Heart left ventricle (tissue), 16 donors: Measurements from ENCODE around the gene DBR1. TPM values are rescaled to one million over a fixed set of nuclear protein-coding genes. Genes with fewer than 3 reads are reported as not detected.
A peak's percentile ranks its signal among the peaks of the same experiment; 100 is the strongest.

Experiments used
- ATAC-seq, 4 donors: fragments of 200-7000 bp; cut with Tn5 transposase; one replicate each; pipeline ENCODE4 v1.9.1; 2020 to 2022; ENCODE audit warnings: moderate library complexity in 4 of 4, mild to moderate bottlenecking in 3 of 4, moderate number of reproducible peaks in 1 of 4
- DNase-seq, 5 donors: peaks; one replicate each; pipeline ENCODE4 v3.0.0-alpha.2; 2020
- H3K27ac ChIP-seq, 12 donors: fragments of 200-600 bp; sonication (generic) in 4 of 12; one replicate each; pipeline versions ENCODE4 v1.5.0 to v1.8.0; 2016 to 2022; ENCODE audit warnings: mild to moderate bottlenecking in 2 of 12
- H3K27me3 ChIP-seq, 9 donors: fragments of 200-600 bp; sonication (generic) in 2 of 9; one replicate each; pipeline versions ENCODE4 v1.5.1 to v1.8.0; 2016 to 2022; ENCODE audit warnings: mild to moderate bottlenecking in 3 of 9
- H3K36me3 ChIP-seq, 9 donors: fragments of 200-600 bp; sonication (generic) in 2 of 9; one replicate each; pipeline versions ENCODE4 v1.5.0 to v1.8.0; 2018 to 2022; ENCODE audit warnings: mild to moderate bottlenecking in 2 of 9
- H3K4me1 ChIP-seq, 12 donors: fragments of 200-600 bp; sonication (generic) in 4 of 12; one replicate each; pipeline versions ENCODE4 v1.5.0 to v1.8.0; 2016 to 2022; ENCODE audit warnings: mild to moderate bottlenecking in 3 of 12
- H3K4me3 ChIP-seq, 12 donors: fragments of 200-600 bp; sonication (generic) in 4 of 12; one replicate each; pipeline versions ENCODE4 v1.5.0 to v1.8.0; 2017 to 2022; ENCODE audit warnings: mild to moderate bottlenecking in 9 of 12, moderate library complexity in 4 of 12
- H3K9me3 ChIP-seq, 12 donors: fragments of 200-600 bp; sonication (generic) in 4 of 12; one replicate each; pipeline versions ENCODE4 v1.5.0 to v1.8.0; 2016 to 2022; ENCODE audit warnings: mild to moderate bottlenecking in 1 of 12
- CTCF ChIP-seq, 12 donors: fragments of 200-600 bp; sonication (generic) in 4 of 12; IDR thresholded peaks; one replicate each; pipeline versions ENCODE4 v1.5.0 to v1.8.0; 2018 to 2022; ENCODE audit warnings: antibody characterized with exemption in 12 of 12, mild to moderate bottlenecking in 5 of 12
- POLR2A ChIP-seq, 2 donors: fragments of 450-650 bp; IDR thresholded peaks; one replicate each; pipeline ENCODE4 v1.6.1; 2017; ENCODE audit warnings: antibody characterized with exemption in 2 of 2, mild to moderate bottlenecking in 2 of 2, moderate library complexity in 2 of 2
- WGBS, 4 donors: extraction: QIAGEN DNeasy Blood & Tissue Kit in 2 of 4; methylation state at CpG; one replicate each; pipeline versions ENCODE4 v1.1.5 to v1.1.7; 2013 to 2018; 5-methylcytosine and 5-hydroxymethylcytosine counted together
- intact Hi-C, 10 donors: fragments of 100-400 bp; cut with DNase I; formaldehyde crosslinking; loops; one replicate each; pipeline versions ENCODE4 v1.11.1 to v1.14.2; 2022
- polyA plus RNA-seq, 2 donors: library from polyadenylated mRNA; stranded (reverse); fragments of 200-250 nt; gene quantifications; one replicate each; pipeline ENCODE4 v1.2.3, GENCODE V29; 2013
- total RNA-seq, 9 donors: library from RNA; depleted of rRNA in 2 of 9; stranded (reverse); fragments of >200 nt in 2 of 9; fragmentation: NEBNext Ultra II Directional in 3 of 9; extraction: Animal tissue kit (Norgen Biotek cat#: 25700) in 3 of 9; gene quantifications; one replicate each; pipeline versions ENCODE4 v1.1.0 to v1.2.4, GENCODE V29; 2016 to 2023
- donor health status: ischemic (EF 13 %, LVEDD 7.1; RV severe dilation, severe dysfunction).
- donor health status: healthy with polysubstance abuse.
- donor health status: DM: no; HTN: yes; CAD: no.
- donor health status: DM: no; HTN: no; CAD: no.
- donor health status: ischemic (EF 25% LVEDD 6.9; RV normal size, moderate dysfunction).
- donor health status: ischemic (EF 25% LVEDD 5.7; RV mildly dilated, moderate dysfunction).
- donor health status: healthy.
- donor health status: DM: yes; HTN: yes; CAD: no.
- donor health status: ischemic (EF 35%, LVEDD 5.7; RV mildly dilated, moderate dysfunction).
- donor health status: nonischemic (EF 11% LVEDD 7.7; RV severe dilation, severe dysfunction).
- donor health status: DM: yes; HTN: yes; CAD: no.
- donor health status: PGD.
- donor health status: ischemic (EF 29% LVEDD 5.4; RV normal size, mild dysfunction).
- donor health status: nonischemic (EF 23%, LVEDD 6.1; RV moderate dilation, normal function).

DBR1 gene
- total and polyA plus RNA-seq, 11 donors: 3.2 to 11.0 (median 7.9) TPM

- H3K27ac ChIP-seq: no peak overlapping the region
- no peaks in the 10 kb centered on the region for H3K27me3 ChIP-seq
- H3K4me1 ChIP-seq: peaks cover 0 to 43% (median 8%) of the 10 kb centered on the region in 12 donors
- H3K9me3 ChIP-seq: no peaks in the 10 kb centered on the region
- peaks cover 3 to 41% (median 33%) of the 10 kb centered on the region in 9 donors for H3K36me3 ChIP-seq
- ATAC-seq (no peak), DNase-seq (no peak)
- no peak overlapping the region for H3K4me3 ChIP-seq
- 93 to 97% (median 95%) methylated on average over 4 of the region's 4 CpGs for whole genome bisulfite sequencing, 4 donors
- TF ChIP-seq CTCF (IDR thresholded peaks at IDR 0.05) (no peak), POLR2A (IDR thresholded peaks at IDR 0.05) (no peak)
- intact Hi-C loops: loop anchor here in 1 of 10 donors (10.0 kb wide), 1 partner anchor 1154 kb away; no protein-coding TSS in a partner anchor
These were observed 46.1 kb upstream of the DBR1 start for GRCh38 chr3:138220788-138221187.

GRCh38 chr3:138220242-138220641 lies 45.5 kb upstream of the DBR1 start:
- DNase-seq: no peak
- WGBS, 4 donors: 96 to 100% (median 98%) methylated on average over 1 of the region's 1 CpG

GRCh38 chr3:138219255-138219654 lies 44.5 kb upstream of the DBR1 start:
- Histone ChIP-seq H3K4me1 (peaks cover 0 to 43% (median 8%) of the 10 kb centered on the region in 12 donors), H3K27ac (peak overlapping the region in 1 of 12 donors; percentile 3), H3K9me3 (no peaks in the 10 kb centered on the region), H3K27me3 (no peaks in the 10 kb centered on the region), H3K36me3 (peaks cover 1 to 32% (median 18%) of the 10 kb centered on the region in 9 donors), H3K4me3 (no peak overlapping the region)
- ATAC-seq: no peak
- no peak for TF ChIP-seq CTCF (IDR thresholded peaks at IDR 0.05)
- intact Hi-C loops: no loop called here
- DNase-seq: no peak
- WGBS, 4 donors: 60 to 74% (median 72%) methylated on average over 1 of the region's 1 CpG

More at GRCh38 chr3:138220242-138220641, 45.5 kb upstream of the DBR1 start:
- no peak for ATAC-seq
- Histone ChIP-seq H3K4me1 (peaks cover 0 to 43% (median 8%) of the 10 kb centered on the region in 12 donors), H3K27me3 (no peaks in the 10 kb centered on the region), H3K4me3 (no peak overlapping the region), H3K9me3 (no peaks in the 10 kb centered on the region), H3K36me3 (peaks cover 3 to 40% (median 27%) of the 10 kb centered on the region in 9 donors), H3K27ac (no peak overlapping the region)
- TF ChIP-seq CTCF (IDR thresholded peaks at IDR 0.05) (no peak), POLR2A (IDR thresholded peaks at IDR 0.05) (no peak)
- intact Hi-C loops: loop anchor here in 1 of 10 donors (10.0 kb wide), 1 partner anchor 1155 kb away; no protein-coding TSS in a partner anchor

- Histone ChIP-seq H3K4me3 (no peak overlapping the region), H3K27ac (no peak overlapping the region), H3K27me3 (no peaks in the 10 kb centered on the region), H3K9me3 (no peaks in the 10 kb centered on the region), H3K36me3 (peaks cover 0 to 28% (median 13%) of the 10 kb centered on the region in 9 donors), H3K4me1 (peaks cover 0 to 11% (median 2%) of the 10 kb centered on the region in 12 donors)
- intact Hi-C loops: loop anchor here in 1 of 10 donors (2.0 kb wide), 1 partner anchor 21 kb away; no protein-coding TSS in a partner anchor
- TF ChIP-seq POLR2A (IDR thresholded peaks at IDR 0.05) (no peak), CTCF (IDR thresholded peaks at IDR 0.05) (no peak)
- no peak for DNase-seq
- 93 to 98% (median 95%) methylated on average over 7 of the region's 7 CpGs for WGBS, 4 donors
- no peak for ATAC-seq
These were observed 38.8 kb upstream of the DBR1 start for GRCh38 chr3:138213398-138214085.
